Spleen (tissue), 11 donors: ENCODE measurements around the gene CDYL2. TPM values are rescaled to one million over a fixed set of nuclear protein-coding genes. Genes with fewer than 3 reads are reported as not detected.

Experiments
- DNase-seq: peaks from one replicate; pipeline ENCODE4 v3.0.0-alpha.2; 2020
- H3K27ac ChIP-seq, 8 donors: fragments of 200-600 bp; sonication (generic) in 7 of 8; 1 replicate in 4 of 8; 2 replicates in 4 of 8; pipeline versions ENCODE4 v1.5.0 to v1.8.0; 2016 to 2021; ENCODE audit warnings: inconsistent platforms in 4 of 8, mild to moderate bottlenecking in 4 of 8, moderate library complexity in 1 of 8
- H3K27me3 ChIP-seq, 7 donors: fragments of 200-600 bp; sonication (generic) in 6 of 7; replicated peaks in 1 of 7; 1 replicate in 4 of 7; 2 replicates in 3 of 7; pipeline versions ENCODE4 v1.5.0 to v1.8.0; 2016 to 2021; ENCODE audit warnings: inconsistent platforms in 3 of 7, mild to moderate bottlenecking in 1 of 7
- H3K36me3 ChIP-seq, 6 donors: fragments of 200-600 bp; sonication (generic) in 5 of 6; 1 replicate in 4 of 6; 2 replicates in 2 of 6; pipeline versions ENCODE4 v1.5.0 to v1.8.0; 2016 to 2021; ENCODE audit warnings: inconsistent platforms in 2 of 6
- H3K4me1 ChIP-seq, 6 donors: fragments of 200-600 bp; sonication (generic) in 5 of 6; 1 replicate in 3 of 6; 2 replicates in 3 of 6; pipeline versions ENCODE4 v1.5.0 to v1.8.0; 2016 to 2021; ENCODE audit warnings: inconsistent platforms in 3 of 6
- H3K4me3 ChIP-seq, 8 donors: fragments of 200-600 bp; sonication (generic) in 7 of 8; 1 replicate in 4 of 8; 2 replicates in 4 of 8; pipeline versions ENCODE4 v1.5.0 to v1.8.0; 2016 to 2021; ENCODE audit warnings: inconsistent platforms in 4 of 8, mild to moderate bottlenecking in 4 of 8, moderate library complexity in 2 of 8
- H3K9me3 ChIP-seq, 8 donors: fragments of 200-600 bp; sonication (generic) in 7 of 8; 1 replicate in 4 of 8; 2 replicates in 4 of 8; pipeline versions ENCODE4 v1.5.0 to v1.8.0; 2016 to 2021; ENCODE audit warnings: inconsistent platforms in 4 of 8
- CTCF ChIP-seq, 11 experiments: fragments of 200-600 bp in 7 of 11; fragments of 450-650 bp in 4 of 11; sonication (generic) in 4 of 11; IDR thresholded peaks in 8 of 11; conservative IDR thresholded peaks in 3 of 11; 1 replicate in 7 of 11; 2 replicates in 4 of 11; pipeline versions ENCODE4 v1.4.0 to v1.8.0; 2016 to 2021; ENCODE audit warnings: antibody characterized with exemption in 11 of 11, inconsistent platforms in 4 of 11, mild to moderate bottlenecking in 1 of 11
- POLR2A ChIP-seq, 3 donors: fragments of 450-650 bp; IDR thresholded peaks; one replicate each; pipeline ENCODE4 v1.5.1; 2017; ENCODE audit warnings: antibody characterized with exemption in 3 of 3, mild to moderate bottlenecking in 1 of 3
- POLR2AphosphoS5 ChIP-seq, 3 donors: sonication (generic); formaldehyde crosslinking; IDR thresholded peaks; one replicate each; pipeline ENCODE4 v1.5.1; 2017; ENCODE audit warnings: antibody characterized with exemption in 3 of 3
- WGBS, 5 donors: extraction: QIAGEN DNeasy Blood & Tissue Kit in 3 of 5; methylation state at CpG; one replicate each; pipeline versions ENCODE4 v1.1.5 to v1.1.7; 2013 to 2018; 5-methylcytosine and 5-hydroxymethylcytosine counted together
- intact Hi-C: fragments of 100-400 bp; cut with DNase I; formaldehyde crosslinking; loops from one replicate; pipeline ENCODE4 v1.15.0; 2023; ENCODE audit warnings: low total_unique reads
- polyA plus RNA-seq, 3 donors: library from polyadenylated mRNA; stranded (reverse); fragments of 200-250 nt; gene quantifications; one replicate each; pipeline ENCODE4 v1.2.1, GENCODE V29; 2013
- total RNA-seq, 7 donors: library from RNA; depleted of rRNA in 3 of 7; stranded (reverse); fragments of >200 nt in 3 of 7; fragmentation: NEBNext Ultra II Directional in 4 of 7; extraction: Animal tissue kit (Norgen Biotek cat#: 25700) in 4 of 7; gene quantifications; one replicate each; pipeline versions ENCODE4 v1.1.0 to v1.2.1, GENCODE V29; 2016 to 2021
- donor health status: healthy with polysubstance abuse.
- donor health status: DM: no; HTN: no; CAD: no; lungs with moderate emphysema.
- donor health status: DM: no; HTN: no; CAD: no.
- donor health status: Bipolar disorder and iron deficiency.
- donor health status: healthy.
- donor health status: DM: no; HTN: no; CAD: no.
- donor health status: DM: yes; HTN: yes; CAD: no.

Gene CDYL2
- total and polyA plus RNA-seq, 10 donors = 1.4 to 28.3 (median 12.5) TPM

GRCh38 chr16:80708823-80709222 lies 95.6 kb downstream of the CDYL2 start:
- Histone ChIP-seq H3K4me1 (no peaks in the 10 kb centered on the region), H3K36me3 (peaks cover 0 to 4% (median 0%) of the 10 kb centered on the region in 6 donors), H3K27me3 (no peaks in the 10 kb centered on the region), H3K27ac (no peak overlapping the region), H3K9me3 (peaks cover 0 to 5% (median 3%) of the 10 kb centered on the region in 8 donors), H3K4me3 (no peak overlapping the region)
- TF ChIP-seq POLR2A (IDR thresholded peaks at IDR 0.05) (no peak), POLR2AphosphoS5 (IDR thresholded peaks at IDR 0.05) (no peak), CTCF (IDR thresholded peaks at IDR 0.05 in 8 of 11, conservative IDR thresholded peaks at IDR 0.05 in 3 of 11) (no peak)
- WGBS, 5 donors = 91 to 98% (median 93%) methylated on average over 9 of the region's 9 CpGs
- intact Hi-C loops = no loop called here
- DNase-seq = no peak

- DNase-seq = no peak
- TF ChIP-seq POLR2AphosphoS5 (IDR thresholded peaks at IDR 0.05) (no peak), POLR2A (IDR thresholded peaks at IDR 0.05) (no peak), CTCF (IDR thresholded peaks at IDR 0.05 in 8 of 11, conservative IDR thresholded peaks at IDR 0.05 in 3 of 11) (no peak)
- no peak overlapping the region for H3K27ac ChIP-seq
- H3K9me3 ChIP-seq = no peaks in the 10 kb centered on the region
- H3K4me1 ChIP-seq = no peaks in the 10 kb centered on the region
- no peaks in the 10 kb centered on the region for H3K36me3 ChIP-seq
- no peaks in the 10 kb centered on the region for H3K27me3 ChIP-seq
- intact Hi-C loops = no loop called here
- no peak overlapping the region for H3K4me3 ChIP-seq
Measured at GRCh38 chr16:80707686-80708085, 96.7 kb downstream of the CDYL2 start.

- Histone ChIP-seq H3K4me3 (no peak overlapping the region), H3K9me3 (no peaks in the 10 kb centered on the region), H3K27me3 (no peaks in the 10 kb centered on the region), H3K27ac (no peak overlapping the region), H3K36me3 (no peaks in the 10 kb centered on the region), H3K4me1 (peaks cover 0 to 4% (median 0%) of the 10 kb centered on the region in 6 donors)
- TF ChIP-seq CTCF (IDR thresholded peaks at IDR 0.05 in 8 of 11, conservative IDR thresholded peaks at IDR 0.05 in 3 of 11) (no peak), POLR2A (IDR thresholded peaks at IDR 0.05) (no peak), POLR2AphosphoS5 (IDR thresholded peaks at IDR 0.05) (no peak)
- intact Hi-C loops = no loop called here
- no peak for DNase-seq
- 72 to 96% (median 90%) methylated on average over 2 of the region's 2 CpGs for WGBS, 5 donors
Measured at GRCh38 chr16:80705596-80705995, 98.8 kb downstream of the CDYL2 start.

GRCh38 chr16:80704751-80705505 lies 99.5 kb downstream of the CDYL2 start:
- TF ChIP-seq POLR2AphosphoS5 (IDR thresholded peaks at IDR 0.05) (no peak), CTCF (IDR thresholded peaks at IDR 0.05 in 8 of 11, conservative IDR thresholded peaks at IDR 0.05 in 3 of 11) (no peak), POLR2A (IDR thresholded peaks at IDR 0.05) (no peak)
- Histone ChIP-seq H3K9me3 (no peaks in the 10 kb centered on the region), H3K27me3 (no peaks in the 10 kb centered on the region), H3K36me3 (no peaks in the 10 kb centered on the region), H3K4me3 (no peak overlapping the region), H3K27ac (no peak overlapping the region), H3K4me1 (peaks cover 0 to 7% (median 0%) of the 10 kb centered on the region in 6 donors)
- intact Hi-C loops = no loop called here
- DNase-seq = no peak
- 89 to 92% (median 91%) methylated on average over 8 to 9 of the region's 9 CpGs for WGBS, 5 donors
